HCT116 (cell line): ENCODE data around the gene ZNF148. TPM values are rescaled to one million over a fixed set of nuclear protein-coding genes. Genes with fewer than 3 reads are reported as not detected.

ENCODE experiments used
- ATAC-seq: fragments of 200-7000 bp; cut with Tn5 transposase; 2 replicates; pipeline ENCODE4 v1.9.1; 2020; ENCODE audit warnings: mild to moderate bottlenecking, moderate library complexity
- BruUV-seq: library from RNA; stranded (reverse); fragments of 400-500 nt; replicated peaks from 2 replicates; lab custom pipeline; 2021; lab: Mats Ljungman, UMichigan
- CTCF ChIA-PET: fragments of 300-600 bp; sonication (Branson Sonifier 250); formaldehyde crosslinking; loops from one replicate; lab custom pipeline; 2021; ENCODE audit warnings: antibody characterized with exemption; lab: Charles Lee
- POLR2A ChIA-PET: fragments of 300-600, 350-600 bp; sonication (Branson Sonifier 250); formaldehyde crosslinking; loops from one replicate; lab custom pipeline; 2021; ENCODE audit warnings: antibody characterized with exemption; lab: Charles Lee
- RAD21 ChIA-PET, 2 experiments: fragments of 300-600 bp; sonication (Branson Sonifier 250); formaldehyde crosslinking; loops; one replicate each; lab custom pipeline; 2023; ENCODE audit warnings: low total read pairs in 2 of 2; ENCODE audit not compliant: uncharacterized antibody in 2 of 2, unreplicated experiment in 2 of 2, low non-redundant PET in 1 of 2; lab: Charles Lee
- DNase-seq: peaks from one replicate; pipeline ENCODE4 v3.0.0-alpha.2; 2010; ENCODE audit warnings: low read depth, low spot score
- H2AFZ ChIP-seq: fragments of 200-600 bp; shearing (Covaris generic), sonication (generic); 2 replicates; pipeline ENCODE4 v1.6.1; 2017; ENCODE audit warnings: low read depth, mixed run types, mixed read lengths, antibody characterized with exemption, low read length; ENCODE audit not compliant: poor library complexity, severe bottlenecking
- H3K27ac ChIP-seq: 2 replicates; pipeline ENCODE4 v1.5.1; 2012; ENCODE audit warnings: low read depth, low read length
- H3K27me3 ChIP-seq: fragments of 200-600 bp; sonication (generic); 2 replicates; pipeline ENCODE4 v1.6.1; 2016; ENCODE audit warnings: mixed run types, low read length, mixed read lengths; ENCODE audit not compliant: insufficient read depth
- H3K36me3 ChIP-seq, 2 experiments: fragments of 200-500 bp in 1 of 2; fragments of 200-600 bp in 1 of 2; sonication (Bioruptor generic) in 1 of 2; sonication (generic) in 1 of 2; 2 replicates each; pipeline versions ENCODE4 v1.5.1 to v1.6.1; 2014 to 2016; ENCODE audit warnings: low read length in 2 of 2, inconsistent platforms in 1 of 2, mixed read lengths in 1 of 2, mixed run types in 1 of 2; ENCODE audit not compliant: insufficient read depth in 2 of 2, control insufficient read depth in 1 of 2
- H3K4me1 ChIP-seq, 2 experiments: fragments of 200-600 bp in 1 of 2; sonication (generic) in 1 of 2; 2 replicates each; pipeline versions ENCODE4 v1.5.1 to v1.6.1; 2012 to 2017; ENCODE audit warnings: low read length in 2 of 2, inconsistent platforms in 1 of 2, mild to moderate bottlenecking in 1 of 2, mixed read lengths in 1 of 2, mixed run types in 1 of 2, moderate library complexity in 1 of 2; ENCODE audit not compliant: insufficient read depth in 2 of 2, control insufficient read depth in 1 of 2
- H3K4me2 ChIP-seq: fragments of 200-600 bp; sonication (generic); 2 replicates; pipeline ENCODE4 v1.6.1; 2017; ENCODE audit warnings: mixed run types, low read length, mixed read lengths
- H3K4me3 ChIP-seq, 2 experiments: fragments of 200-600 bp in 1 of 2; sonication (generic) in 1 of 2; replicated peaks in 1 of 2; 2 replicates each; pipeline ENCODE4 v1.5.1; 2011 to 2016; ENCODE audit warnings: low read length in 2 of 2, control low read depth in 1 of 2, low read depth in 1 of 2, mild to moderate bottlenecking in 1 of 2, mixed read lengths in 1 of 2, mixed run types in 1 of 2
- H3K79me2 ChIP-seq: fragments of 200-600 bp; sonication (generic); 2 replicates; pipeline ENCODE4 v1.6.1; 2017; ENCODE audit warnings: mild to moderate bottlenecking, mixed run types, low read length, moderate library complexity, mixed read lengths; ENCODE audit not compliant: insufficient read depth
- H3K9ac ChIP-seq: fragments of 200-600 bp; sonication (generic); 2 replicates; pipeline ENCODE4 v1.6.1; 2016; ENCODE audit warnings: low read length, mixed read lengths
- H3K9me2 ChIP-seq: fragments of 200-600 bp; sonication (generic), shearing (Covaris generic); 2 replicates; pipeline ENCODE4 v1.6.1; 2017; ENCODE audit warnings: mixed run types, mild to moderate bottlenecking, moderate library complexity; ENCODE audit not compliant: insufficient read depth
- H3K9me3 ChIP-seq, 2 experiments: fragments of 200-500 bp in 1 of 2; fragments of 200-600 bp in 1 of 2; sonication (Bioruptor generic) in 1 of 2; sonication (generic) in 1 of 2; 2 replicates each; pipeline ENCODE4 v1.6.1; 2014 to 2017; ENCODE audit warnings: low read length in 2 of 2, mixed read lengths in 2 of 2, inconsistent platforms in 1 of 2, low read depth in 1 of 2, mild to moderate bottlenecking in 1 of 2, mixed run types in 1 of 2, moderate library complexity in 1 of 2; ENCODE audit not compliant: control insufficient read depth in 1 of 2, insufficient read depth in 1 of 2
- H4K20me1 ChIP-seq: fragments of 200-600 bp; sonication (generic), shearing (Covaris generic); 2 replicates; pipeline ENCODE4 v1.6.1; 2017; ENCODE audit warnings: mixed run types, mild to moderate bottlenecking, moderate library complexity; ENCODE audit not compliant: insufficient read depth
- ATF3 ChIP-seq: IDR thresholded peaks from 2 replicates; pipeline ENCODE4 v1.6.1; 2012
- CBX3 ChIP-seq: IDR thresholded peaks from 2 replicates; pipeline ENCODE4 v1.6.1; 2012; ENCODE audit warnings: low read depth
- EGR1 ChIP-seq: IDR thresholded peaks from 2 replicates; pipeline ENCODE4 v1.6.1; 2012; ENCODE audit warnings: low read depth
- ELF1 ChIP-seq: IDR thresholded peaks from 2 replicates; pipeline ENCODE4 v1.6.1; 2012; ENCODE audit warnings: low read depth, borderline replicate concordance
- FOSL1 ChIP-seq: IDR thresholded peaks from 2 replicates; pipeline ENCODE4 v1.6.1; 2012; ENCODE audit warnings: low read depth
- JUND ChIP-seq: IDR thresholded peaks from 2 replicates; pipeline ENCODE4 v1.6.1; 2012
- POLR2A ChIP-seq: IDR thresholded peaks from 2 replicates; pipeline ENCODE4 v1.7.0; 2011; ENCODE audit warnings: borderline replicate concordance; ENCODE audit not compliant: insufficient read depth, insufficient read length; ENCODE audit errors: extremely low read depth
- POLR2AphosphoS5 ChIP-seq: IDR thresholded peaks from 2 replicates; pipeline ENCODE4 v1.6.1; 2011; ENCODE audit warnings: mild to moderate bottlenecking, low read depth, low read length, moderate library complexity
- RAD21 ChIP-seq: IDR thresholded peaks from 2 replicates; pipeline ENCODE4 v1.6.1; 2012; ENCODE audit warnings: low read depth, mild to moderate bottlenecking
- SP1 ChIP-seq: IDR thresholded peaks from 2 replicates; pipeline ENCODE4 v1.6.1; 2012; ENCODE audit warnings: low read depth
- YY1 ChIP-seq: IDR thresholded peaks from 2 replicates; pipeline ENCODE4 v1.6.1; 2011; ENCODE audit warnings: low read length, low read depth, moderate library complexity, mild to moderate bottlenecking; ENCODE audit not compliant: insufficient replicate concordance; ENCODE audit errors: extremely low read depth
- ZFX ChIP-seq: fragments of 450-650 bp; IDR thresholded peaks from 2 replicates; pipeline ENCODE4 v1.6.1; 2017
- intact Hi-C: fragments of 100-400 bp; cut with micrococcal nuclease; formaldehyde crosslinking; loops from 2 replicates; pipeline ENCODE4 v1.10.0; 2022
- total RNA-seq: library from RNA; stranded (reverse); gene quantifications from one replicate; pipeline ENCODE4 v1.2.1, GENCODE V29; 2021; ENCODE audit not compliant: unreplicated experiment

Gene ZNF148
- total RNA-seq, 1 experiment from 2014 or later: 35.0 TPM

DNA sequence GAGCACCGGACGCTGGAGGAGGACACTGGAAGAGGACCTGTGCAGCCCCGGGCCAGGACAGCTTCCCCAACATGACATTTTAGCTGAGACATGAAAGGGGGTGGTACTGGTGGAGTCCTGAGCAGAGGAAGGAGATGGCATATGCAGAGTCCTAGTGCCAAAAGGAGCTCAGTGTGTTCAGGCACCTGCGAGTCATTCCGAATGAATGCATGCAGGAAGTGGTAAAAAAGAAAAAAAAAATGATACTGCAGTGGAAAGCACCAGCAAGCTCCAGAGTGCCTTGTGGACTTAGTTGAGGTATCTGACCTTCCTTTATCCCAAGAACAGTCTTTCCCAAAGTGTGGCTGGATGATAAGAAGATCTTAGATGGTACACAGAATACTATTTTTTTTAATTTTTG is 6.6 kb upstream of the ZNF148 start:
- ChIA-PET RAD21 (no interaction called here), CTCF (interaction anchor here (0.6 to 0.8 kb wide), 2 partner anchors 22 to 61 kb away, joined by 3 read pairs; no protein-coding TSS in a partner anchor), POLR2A (interaction anchor here (1.4 kb wide), 1 partner anchor 13 kb away, joined by 3 read pairs; no protein-coding TSS in a partner anchor)
- ATAC-seq (peak; percentile 84), DNase-seq (no peak)
- intact Hi-C loops: no loop called here
- Histone ChIP-seq H3K4me2 (peak overlapping the region; percentile 61), H3K9me3 (no peaks in the 10 kb centered on the region), H3K27me3 (no peaks in the 10 kb centered on the region), H4K20me1 (no peaks in the 10 kb centered on the region), H3K4me3 (no peak overlapping the region), H2AFZ (no peak overlapping the region), H3K27ac (no peak overlapping the region), H3K9ac (no peak overlapping the region), H3K79me2 (no peaks in the 10 kb centered on the region), H3K9me2 (no peaks in the 10 kb centered on the region), H3K36me3 (no peaks in the 10 kb centered on the region), H3K4me1 (peaks cover 6 to 11% of the 10 kb centered on the region in 2 experiments; a peak in 3 of 4 replicates)
- TF ChIP-seq ELF1: no peak
- no peak for TF ChIP-seq ZFX
- peak; percentile 38 for TF ChIP-seq SP1
- TF ChIP-seq FOSL1: peak; percentile 48; the same call in 1 of the 2 replicates
- no peak for TF ChIP-seq EGR1
- no peak for TF ChIP-seq POLR2A
- peak; percentile 38; the same call in 1 of the 2 replicates for TF ChIP-seq CBX3
- TF ChIP-seq YY1: no peak
- peak; percentile 51 for TF ChIP-seq JUND
- no TSS peak for BruUV-seq

DNA sequence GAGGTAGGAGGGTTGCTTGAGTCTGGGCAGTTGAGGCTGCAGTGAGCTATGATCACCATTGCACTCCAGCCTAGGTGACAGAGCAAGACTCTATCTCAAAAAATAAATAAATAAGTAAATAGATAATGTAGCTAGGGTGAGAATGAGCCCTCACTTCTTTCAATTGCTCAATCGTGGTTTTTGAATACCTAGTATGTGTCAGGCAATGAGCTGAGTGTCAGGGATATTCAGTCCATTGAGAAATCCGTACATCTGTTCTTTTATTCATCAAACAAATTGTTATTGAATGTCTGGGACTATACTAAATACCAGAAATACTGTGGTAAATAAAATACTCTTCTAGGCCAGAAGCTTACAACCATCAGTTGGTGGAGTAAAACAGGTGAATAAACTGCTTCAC is 6.2 kb upstream of the ZNF148 start:
- ChIA-PET CTCF (interaction anchor here (0.8 kb wide), 1 partner anchor 22 kb away, joined by 3 read pairs; no protein-coding TSS in a partner anchor), RAD21 (no interaction called here), POLR2A (interaction anchor here (1.4 kb wide), 1 partner anchor 14 kb away, joined by 3 read pairs; no protein-coding TSS in a partner anchor)
- Histone ChIP-seq H3K9me3 (no peaks in the 10 kb centered on the region), H3K9ac (no peak overlapping the region), H3K79me2 (no peaks in the 10 kb centered on the region), H3K27ac (no peak overlapping the region), H3K4me2 (peak overlapping the region; percentile 61), H3K9me2 (no peaks in the 10 kb centered on the region), H4K20me1 (no peaks in the 10 kb centered on the region), H3K4me1 (peaks cover 6 to 12% of the 10 kb centered on the region in 2 experiments), H2AFZ (no peak overlapping the region), H3K36me3 (no peaks in the 10 kb centered on the region), H3K27me3 (no peaks in the 10 kb centered on the region), H3K4me3 (no peak overlapping the region)
- TF ChIP-seq RAD21: no peak
- no peak for TF ChIP-seq POLR2AphosphoS5
- TF ChIP-seq ATF3: no peak
- intact Hi-C loops: no loop called here
- no peak for DNase-seq
- 0 out of 2 replicates have a peak, but pooled peaks have one; percentile 10 for ATAC-seq
- BruUV-seq: no TSS peak
